NCI-H526 (cell line): ENCODE data around the gene YPEL5.
A peak's percentile ranks its signal among the peaks of the same experiment; 100 is the strongest.

Experiments
- DNase-seq, 2 experiments: peaks; one replicate each; lab custom pipeline; 2025; lab: John Stamatoyannopoulos, UW

YPEL5 gene

DNA sequence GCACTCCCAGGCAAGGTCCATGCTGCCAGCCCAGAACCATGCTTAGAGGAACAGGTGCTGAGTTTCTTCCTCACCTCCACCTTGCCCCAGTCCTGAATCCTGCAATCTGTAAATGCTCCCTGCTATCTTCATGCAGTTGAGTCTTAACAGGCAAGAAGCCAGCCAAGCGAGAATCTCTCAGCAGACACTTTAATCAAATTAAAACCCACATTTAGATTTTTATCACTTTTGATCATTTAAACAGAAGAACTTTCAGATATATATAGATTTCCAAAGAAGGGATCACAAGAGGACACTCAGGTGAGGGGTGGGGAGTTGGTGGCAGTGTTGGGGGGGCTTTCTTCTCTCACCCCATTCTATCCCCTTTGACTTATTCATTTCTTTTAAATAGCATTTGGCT, 58.6 kb downstream of the YPEL5 start:
- no peak for DNase-seq

DNA sequence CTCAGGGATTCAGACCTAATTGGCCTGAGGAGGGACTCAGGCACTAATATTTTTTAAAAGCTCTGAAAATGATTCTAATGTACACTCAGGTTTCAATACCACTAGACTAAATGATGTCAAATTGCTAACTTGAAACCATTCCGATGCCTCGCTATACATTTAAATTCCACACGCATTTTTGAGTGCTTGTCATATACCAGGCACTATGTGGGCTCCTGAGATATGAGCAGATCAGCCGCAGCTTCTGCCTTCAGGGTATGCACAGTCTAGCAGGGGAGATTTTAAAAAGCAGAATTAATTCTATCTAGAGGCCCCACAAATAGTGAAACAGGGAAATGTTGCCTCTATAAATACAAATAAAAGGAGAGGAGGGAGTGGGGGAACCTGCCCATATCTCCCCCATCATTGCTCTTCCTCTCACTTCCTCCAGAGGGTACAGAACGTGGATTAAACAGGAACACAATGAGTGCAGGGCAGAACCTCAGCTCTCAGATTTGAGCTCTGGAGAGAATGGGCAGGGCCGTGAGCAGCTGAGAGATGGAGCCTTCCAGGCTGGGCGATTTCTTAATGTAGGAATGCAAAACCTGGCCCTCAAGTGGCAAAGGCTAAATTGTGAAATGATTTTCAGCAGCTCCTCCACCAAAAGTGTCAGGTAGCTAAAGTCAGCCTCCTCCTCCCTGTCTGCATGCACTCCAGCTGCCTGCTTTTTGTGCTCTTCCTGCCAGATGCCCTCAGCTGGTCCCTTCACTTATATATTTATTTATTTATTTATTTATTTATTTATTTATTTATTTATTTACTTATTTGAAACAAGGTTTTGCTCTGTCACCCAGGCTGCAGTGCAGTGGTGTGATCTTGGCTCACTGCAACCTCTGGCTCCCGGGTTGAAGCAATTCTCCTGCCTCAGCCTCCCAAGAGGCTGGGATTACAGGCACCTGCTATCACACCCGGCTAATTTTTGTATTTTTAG, 59.9 kb downstream of the YPEL5 start:
- DNase-seq = peak in 1 of 2 experiments; percentile 5

DNA sequence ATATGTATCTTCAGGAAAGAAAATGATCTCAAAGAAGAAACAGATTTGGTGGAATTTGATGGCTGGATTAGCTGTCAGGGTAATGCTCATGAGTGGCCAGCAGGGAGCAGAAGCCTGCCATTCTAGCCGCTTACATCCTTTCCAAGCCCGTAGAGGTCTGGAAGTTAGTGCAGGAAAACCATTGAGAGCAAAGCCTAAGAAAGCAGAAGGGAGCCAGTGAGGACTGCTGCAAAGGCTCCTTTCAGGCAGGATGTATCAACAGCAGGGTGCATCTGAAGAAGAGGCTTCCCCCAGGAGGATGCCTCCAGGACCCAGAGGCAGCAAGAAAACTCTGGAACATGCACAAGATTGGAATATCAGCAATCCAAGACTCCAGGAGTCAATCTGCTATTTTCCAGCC, 61.6 kb downstream of the YPEL5 start:
- peak; percentile 46 to 78 for DNase-seq

DNA sequence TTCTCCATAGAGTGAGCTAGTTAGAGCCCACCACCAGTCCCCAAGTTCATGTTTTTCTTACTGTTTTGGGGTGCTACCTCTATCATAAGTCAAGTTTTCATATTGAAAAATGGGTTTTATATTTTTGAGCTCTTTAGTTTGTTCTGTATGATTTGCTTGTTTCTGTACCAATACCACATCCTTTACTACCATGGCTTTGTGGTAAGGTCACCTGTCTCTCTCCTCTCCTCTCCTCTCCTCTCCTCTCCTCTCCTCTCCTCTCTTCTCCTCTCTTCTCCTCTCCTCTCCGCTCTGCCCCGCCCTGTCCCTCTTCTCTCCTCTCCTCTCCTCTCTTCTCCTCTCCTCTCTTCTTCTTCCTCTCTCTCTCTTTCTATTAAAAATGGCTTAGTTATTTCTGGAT, 62.4 kb downstream of the YPEL5 start:
- DNase-seq = no peak
